ENCODE results near the gene TP53I3.
"Not testable (repeated sequence)": the region's sequence is repeated elsewhere in the genome, so short reads cannot be mapped to it uniquely, and the experiment has no call there.

The TP53I3 gene

DNA sequence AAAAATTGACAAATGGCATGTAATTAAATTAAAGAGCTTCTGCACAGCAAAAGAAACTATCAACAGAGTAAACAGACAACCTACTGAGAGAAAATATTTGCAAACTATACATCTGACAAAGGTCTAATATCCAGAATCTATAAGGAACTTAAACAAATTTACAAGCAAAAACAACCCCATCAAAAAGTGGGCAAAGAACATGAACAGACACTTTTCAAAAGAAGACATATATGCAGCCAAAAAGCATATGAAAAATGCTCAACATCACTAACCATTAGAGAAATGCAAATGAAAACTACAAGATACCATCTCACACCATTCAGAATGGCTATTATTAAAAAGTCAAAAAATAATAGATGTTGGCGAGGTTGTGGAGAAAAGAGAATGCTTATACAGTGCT, 24.8 kb upstream of the TP53I3 start:
- H3K27me3 Mint-ChIP-seq; H3K4me1 Mint-ChIP-seq (ENCODE audit: low read depth); H3K27ac Mint-ChIP-seq; H3K4me3 Mint-ChIP-seq; intact Hi-C loops (cut with micrococcal nuclease): not testable (repeated sequence)
- Mint-ChIP-seq H3K36me3 (ENCODE audit: low read depth) (peaks cover 30% of the 10 kb centered on the region), H3K9me3 (peaks cover 39% of the 10 kb centered on the region)

DNA sequence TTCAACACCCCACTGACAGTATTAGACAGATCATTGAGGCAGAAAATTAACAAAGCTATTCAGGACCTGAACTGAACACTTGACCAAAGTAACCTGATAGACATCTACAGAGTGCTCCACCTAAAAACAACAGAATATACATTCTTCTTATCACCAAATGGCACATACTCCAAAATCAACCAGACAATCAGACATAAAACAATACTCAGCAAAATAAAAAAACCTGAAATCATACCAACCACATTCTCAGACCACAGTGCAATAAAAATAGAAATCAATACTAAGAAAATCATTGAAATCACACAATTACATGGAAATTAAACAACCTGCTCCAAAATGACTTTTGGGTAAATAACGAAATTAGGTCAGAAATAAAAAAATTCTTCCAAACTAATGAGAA, 22.7 kb upstream of the TP53I3 start:
- no peak overlapping the region for H3K4me3 Mint-ChIP-seq
- H3K36me3 Mint-ChIP-seq (ENCODE audit: low read depth) = peaks cover 29% of the 10 kb centered on the region

DNA sequence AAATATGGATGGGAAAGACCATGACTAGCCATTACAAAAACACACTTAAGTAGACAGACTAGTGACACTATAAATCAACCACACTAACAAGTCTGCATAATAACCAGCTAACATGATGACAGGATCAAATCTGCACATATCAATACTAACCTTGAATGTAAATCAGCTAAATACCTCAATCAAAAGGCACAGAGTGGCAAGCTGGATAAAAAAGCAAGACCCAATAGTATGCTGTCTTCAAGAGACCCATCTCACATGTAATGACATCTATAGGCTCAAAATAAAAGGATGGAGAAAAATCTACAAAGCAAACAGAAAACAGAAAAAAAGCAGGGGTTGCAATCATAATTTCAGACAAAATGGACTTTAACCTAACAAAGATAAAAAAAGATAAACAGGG, 22.2 kb upstream of the TP53I3 start:
- intact Hi-C loops (cut with micrococcal nuclease) = no loop called here
- H3K27ac Mint-ChIP-seq = no peak overlapping the region
- H3K9me3 Mint-ChIP-seq = peaks cover 39% of the 10 kb centered on the region
- peaks cover 29% of the 10 kb centered on the region for H3K36me3 Mint-ChIP-seq (ENCODE audit: low read depth)
- H3K4me3 Mint-ChIP-seq = no peak overlapping the region
- H3K27me3 Mint-ChIP-seq = no peaks in the 10 kb centered on the region
- no peaks in the 10 kb centered on the region for H3K4me1 Mint-ChIP-seq (ENCODE audit: low read depth)

More for the DNA sequence above, 22.7 kb upstream of the TP53I3 start:
- intact Hi-C loops (cut with micrococcal nuclease) = no loop called here
- no peaks in the 10 kb centered on the region for H3K27me3 Mint-ChIP-seq
- H3K9me3 Mint-ChIP-seq = peaks cover 39% of the 10 kb centered on the region
- H3K27ac Mint-ChIP-seq = no peak overlapping the region
- H3K4me1 Mint-ChIP-seq (ENCODE audit: low read depth) = no peaks in the 10 kb centered on the region

GRCh38 chr2:24105816-24106215, 21.2 kb upstream of the TP53I3 start:
- Mint-ChIP-seq H3K27me3 (no peaks in the 10 kb centered on the region), H3K9me3 (peaks cover 39% of the 10 kb centered on the region), H3K4me3 (no peak overlapping the region), H3K36me3 (ENCODE audit: low read depth) (peaks cover 31% of the 10 kb centered on the region), H3K4me1 (ENCODE audit: low read depth) (no peaks in the 10 kb centered on the region), H3K27ac (no peak overlapping the region)
- intact Hi-C loops (cut with micrococcal nuclease) = no loop called here

DNA sequence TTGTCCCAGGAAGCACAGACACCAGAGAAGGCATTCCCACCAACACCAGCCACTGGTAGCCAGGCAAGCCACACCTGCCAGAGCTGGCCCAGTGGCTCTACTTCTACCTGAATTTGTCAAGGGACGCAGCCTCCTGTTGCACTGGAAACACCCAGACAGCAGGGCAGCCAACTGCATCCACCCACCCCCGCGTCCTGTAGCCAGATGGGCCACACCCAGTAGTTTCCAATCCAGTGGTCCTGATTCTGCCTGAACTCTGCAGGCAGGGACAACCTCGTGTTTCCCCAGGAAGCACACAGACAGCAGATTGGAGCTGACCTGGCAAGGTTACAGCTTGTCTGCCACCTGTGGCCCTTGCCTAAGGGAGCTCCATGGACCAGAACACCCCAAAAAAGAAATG, 20.3 kb upstream of the TP53I3 start:
- Mint-ChIP-seq H3K9me3 (peaks cover 41% of the 10 kb centered on the region), H3K27me3 (no peaks in the 10 kb centered on the region), H3K36me3 (ENCODE audit: low read depth) (peaks cover 34% of the 10 kb centered on the region), H3K4me1 (ENCODE audit: low read depth) (no peaks in the 10 kb centered on the region), H3K27ac (no peak overlapping the region), H3K4me3 (no peak overlapping the region)
- intact Hi-C loops (cut with micrococcal nuclease) = no loop called here

DNA sequence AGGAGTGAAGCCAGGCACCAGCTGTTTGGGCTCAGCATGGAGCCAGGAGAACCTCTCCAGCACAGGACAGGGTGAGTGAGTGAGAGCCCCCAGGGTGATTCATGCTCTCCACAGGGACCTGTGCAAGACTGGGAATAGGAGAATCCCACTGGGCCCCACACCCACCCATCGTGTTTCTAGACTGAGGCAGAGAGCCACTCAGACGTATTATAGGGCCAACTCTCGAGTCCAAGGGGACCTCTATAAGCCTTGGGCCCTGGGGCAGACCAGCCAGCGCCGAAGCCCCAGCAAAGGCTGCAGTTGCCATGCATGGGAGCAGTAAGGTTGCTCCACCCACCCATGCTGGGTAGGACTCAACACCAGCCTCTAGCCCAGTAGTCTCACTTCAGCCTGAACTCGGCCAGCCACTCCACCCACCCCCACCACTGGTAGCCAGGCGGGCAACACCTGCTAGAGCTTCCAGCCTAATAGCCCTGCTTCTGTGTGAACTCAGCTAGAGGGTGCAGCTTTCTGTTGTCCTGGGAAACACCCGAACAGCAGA, 19.5 kb upstream of the TP53I3 start:
- H3K9me3 Mint-ChIP-seq = peaks cover 45% of the 10 kb centered on the region
- H3K4me1 Mint-ChIP-seq (ENCODE audit: low read depth) = no peaks in the 10 kb centered on the region
- no peak overlapping the region for H3K27ac Mint-ChIP-seq
- intact Hi-C loops (cut with micrococcal nuclease) = no loop called here
- no peak overlapping the region for H3K4me3 Mint-ChIP-seq
- peaks cover 34% of the 10 kb centered on the region for H3K36me3 Mint-ChIP-seq (ENCODE audit: low read depth)
- H3K27me3 Mint-ChIP-seq = no peaks in the 10 kb centered on the region

DNA sequence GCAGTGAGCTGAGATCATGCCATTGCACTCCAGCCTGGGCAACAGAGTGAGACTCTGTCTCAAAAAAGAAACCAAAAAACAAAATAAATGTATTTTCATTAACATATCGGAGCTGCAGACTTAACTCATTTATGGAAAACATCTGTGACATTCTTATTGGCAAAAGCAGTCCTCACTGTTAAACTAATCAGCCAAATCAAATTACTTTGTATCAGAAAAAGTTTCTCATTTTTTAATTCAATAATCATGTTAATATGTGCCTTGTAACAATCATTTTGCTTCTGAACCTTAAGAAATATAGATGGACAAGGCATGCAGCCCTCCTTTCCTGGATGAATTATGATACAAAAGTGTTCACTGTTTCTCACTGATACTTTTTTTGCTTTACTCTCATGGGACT, 18.0 kb upstream of the TP53I3 start:
- H3K36me3 Mint-ChIP-seq (ENCODE audit: low read depth) = peaks cover 34% of the 10 kb centered on the region
- no peak overlapping the region for H3K27ac Mint-ChIP-seq
- H3K9me3 Mint-ChIP-seq = peaks cover 47% of the 10 kb centered on the region
- no peak overlapping the region for H3K4me3 Mint-ChIP-seq
- no peaks in the 10 kb centered on the region for H3K4me1 Mint-ChIP-seq (ENCODE audit: low read depth)
- intact Hi-C loops (cut with micrococcal nuclease) = no loop called here
- H3K27me3 Mint-ChIP-seq = no peaks in the 10 kb centered on the region

GRCh38 chr2:24101992-24102391, 17.4 kb upstream of the TP53I3 start:
- H3K4me3 Mint-ChIP-seq = no peak overlapping the region
- H3K27ac Mint-ChIP-seq = no peak overlapping the region
- peaks cover 34% of the 10 kb centered on the region for H3K36me3 Mint-ChIP-seq (ENCODE audit: low read depth)
- intact Hi-C loops (cut with micrococcal nuclease) = no loop called here
- H3K4me1 Mint-ChIP-seq (ENCODE audit: low read depth) = no peaks in the 10 kb centered on the region
- H3K9me3 Mint-ChIP-seq = peaks cover 47% of the 10 kb centered on the region
- H3K27me3 Mint-ChIP-seq = no peaks in the 10 kb centered on the region

DNA sequence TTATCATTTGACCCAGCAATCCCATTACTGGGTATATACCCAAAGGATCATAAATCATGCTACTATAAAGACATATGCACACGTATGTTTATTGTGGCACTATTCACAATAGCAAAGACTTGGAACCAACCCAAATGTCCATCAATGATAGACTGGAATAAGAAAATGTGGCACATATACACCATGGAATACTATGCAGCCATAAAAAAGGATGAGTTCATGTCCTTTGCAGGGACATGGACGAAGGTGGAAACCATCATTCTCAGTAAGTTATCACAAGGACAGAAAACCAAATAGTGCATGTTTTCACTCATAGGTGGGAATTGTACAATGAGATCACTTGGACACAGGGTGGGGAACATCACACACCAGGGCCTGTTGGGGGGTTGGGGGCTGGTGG, 16.1 kb upstream of the TP53I3 start:
- H3K27me3 Mint-ChIP-seq; H3K4me3 Mint-ChIP-seq; H3K4me1 Mint-ChIP-seq (ENCODE audit: low read depth); H3K27ac Mint-ChIP-seq; intact Hi-C loops (cut with micrococcal nuclease): not testable (repeated sequence)
- H3K36me3 Mint-ChIP-seq (ENCODE audit: low read depth) = peaks cover 43% of the 10 kb centered on the region
- peaks cover 50% of the 10 kb centered on the region for H3K9me3 Mint-ChIP-seq

- H3K9me3 Mint-ChIP-seq = peaks cover 42% of the 10 kb centered on the region
Observed at GRCh38 chr2:24095171-24095677, 10.6 kb upstream of the TP53I3 start.

GRCh38 chr2:24093270-24093669, 8.6 kb upstream of the TP53I3 start:
- peaks cover 79% of the 10 kb centered on the region for H3K36me3 Mint-ChIP-seq (ENCODE audit: low read depth)

More at GRCh38 chr2:24095171-24095677, 10.6 kb upstream of the TP53I3 start:
- H3K27ac Mint-ChIP-seq; intact Hi-C loops (cut with micrococcal nuclease); H3K4me3 Mint-ChIP-seq; H3K4me1 Mint-ChIP-seq (ENCODE audit: low read depth); H3K27me3 Mint-ChIP-seq: not testable (repeated sequence)
- H3K36me3 Mint-ChIP-seq (ENCODE audit: low read depth) = peaks cover 59% of the 10 kb centered on the region

GRCh38 chr2:24088821-24089359, 4.3 kb upstream of the TP53I3 start:
- H3K36me3 Mint-ChIP-seq (ENCODE audit: low read depth) = peaks cover 70% of the 10 kb centered on the region
- no peaks in the 10 kb centered on the region for H3K9me3 Mint-ChIP-seq
- no peak overlapping the region for H3K27ac Mint-ChIP-seq
- no peak overlapping the region for H3K4me3 Mint-ChIP-seq
- H3K27me3 Mint-ChIP-seq = no peaks in the 10 kb centered on the region
- intact Hi-C loops (cut with micrococcal nuclease) = no loop called here
- peaks cover 11% of the 10 kb centered on the region for H3K4me1 Mint-ChIP-seq (ENCODE audit: low read depth)

More at GRCh38 chr2:24093270-24093669, 8.6 kb upstream of the TP53I3 start:
- H3K4me3 Mint-ChIP-seq; H3K4me1 Mint-ChIP-seq (ENCODE audit: low read depth); intact Hi-C loops (cut with micrococcal nuclease); H3K27me3 Mint-ChIP-seq; H3K27ac Mint-ChIP-seq: not testable (repeated sequence)
- H3K9me3 Mint-ChIP-seq = peaks cover 24% of the 10 kb centered on the region

DNA sequence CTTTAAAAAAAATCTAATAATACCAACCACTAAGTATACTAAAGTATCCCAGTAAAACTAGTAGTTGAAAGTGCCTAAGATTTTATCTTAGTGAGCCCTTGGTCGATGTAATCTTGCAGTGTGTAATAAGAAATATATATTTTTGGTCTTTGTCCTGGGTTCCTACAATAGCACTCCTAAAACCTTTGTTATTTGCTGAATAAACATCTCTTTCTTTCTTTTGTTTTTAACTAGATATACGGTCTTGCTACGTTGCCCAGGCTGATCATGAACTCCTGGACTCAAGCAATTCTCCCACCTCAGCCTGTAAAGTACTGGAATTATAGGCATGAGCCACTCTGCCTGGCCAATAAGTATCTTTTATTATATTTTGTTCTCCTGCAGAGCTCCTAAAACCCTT, 2.4 kb upstream of the TP53I3 start:
- Mint-ChIP-seq H3K27ac (no peak overlapping the region), H3K4me1 (ENCODE audit: low read depth) (peaks cover 25% of the 10 kb centered on the region), H3K27me3 (no peaks in the 10 kb centered on the region), H3K36me3 (ENCODE audit: low read depth) (peaks cover 65% of the 10 kb centered on the region), H3K9me3 (no peaks in the 10 kb centered on the region), H3K4me3 (no peak overlapping the region)
- intact Hi-C loops (cut with micrococcal nuclease) = no loop called here

DNA sequence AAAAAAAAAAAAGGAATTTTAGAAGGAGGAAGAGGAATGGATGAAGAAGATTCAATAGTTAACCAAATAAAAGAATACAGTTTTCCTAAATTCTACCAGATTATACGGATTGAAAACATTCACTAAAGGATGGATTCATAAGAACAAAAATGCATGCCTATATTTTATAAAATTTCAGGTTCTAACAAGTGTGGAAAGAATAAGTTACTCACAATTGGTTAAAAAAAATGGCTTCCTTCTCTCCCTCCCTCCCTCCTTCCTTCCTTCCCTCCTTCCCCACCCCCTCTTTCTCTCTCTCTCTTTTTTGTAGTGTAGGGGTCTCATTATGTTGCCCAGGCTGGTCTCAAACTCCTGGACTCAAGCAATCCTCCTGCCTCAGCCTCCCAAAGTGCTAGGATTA, 1.6 kb upstream of the TP53I3 start:
- peaks cover 33% of the 10 kb centered on the region for H3K4me1 Mint-ChIP-seq (ENCODE audit: low read depth)
- no peak overlapping the region for H3K27ac Mint-ChIP-seq
- intact Hi-C loops (cut with micrococcal nuclease) = no loop called here
- no peaks in the 10 kb centered on the region for H3K27me3 Mint-ChIP-seq
- H3K4me3 Mint-ChIP-seq = no peak overlapping the region
- no peaks in the 10 kb centered on the region for H3K9me3 Mint-ChIP-seq
- H3K36me3 Mint-ChIP-seq (ENCODE audit: low read depth) = peaks cover 70% of the 10 kb centered on the region

GRCh38 chr2:24085200-24085489, 511 bp upstream of the TP53I3 start:
- Mint-ChIP-seq H3K27me3 (no peaks in the 10 kb centered on the region), H3K9me3 (no peaks in the 10 kb centered on the region), H3K27ac (peak overlapping the region; percentile 88), H3K4me1 (ENCODE audit: low read depth) (peaks cover 36% of the 10 kb centered on the region), H3K36me3 (ENCODE audit: low read depth) (peaks cover 70% of the 10 kb centered on the region), H3K4me3 (peak overlapping the region; percentile 78)
- intact Hi-C loops (cut with micrococcal nuclease) = loop anchor here (2.0 kb wide), 2 partner anchors 38 to 258 kb away; partner anchors contain the start of gene WDCP

All from dendritic cell treated with granulocyte-macrophage colony-stimulating factor and Interleukin-4, amounts not matched to agents 40 ng/mL and 50 ng/mL, for 4 days (primary cell).